Prostate gland (tissue), 2 donors: ENCODE measurements around the gene HEATR5B. TPM values are rescaled to one million over a fixed set of nuclear protein-coding genes. Genes with fewer than 3 reads are reported as not detected.

Experiments
- DNase-seq: peaks from one replicate; pipeline ENCODE4 v3.0.0-alpha.2; 2019; ENCODE audit warnings: low spot score
- H3K27ac ChIP-seq, 2 donors: fragments of 200-600 bp; sonication (generic); 2 replicates each; pipeline ENCODE4 v1.5.1; 2017 to 2019
- H3K27me3 ChIP-seq: fragments of 200-600 bp; sonication (generic); replicated peaks from 2 replicates; pipeline ENCODE4 v1.5.1; 2019; ENCODE audit not compliant: insufficient read depth
- H3K36me3 ChIP-seq, 2 donors: fragments of 200-600 bp; sonication (generic); 1 replicate in 1 of 2; 2 replicates in 1 of 2; pipeline versions ENCODE4 v1.5.1 to v1.8.1; 2017 to 2019
- H3K4me1 ChIP-seq: fragments of 200-600 bp; sonication (generic); replicated peaks from 2 replicates; pipeline ENCODE4 v1.5.1; 2019
- H3K4me3 ChIP-seq, 2 donors: fragments of 200-600 bp; sonication (generic); 2 replicates each; pipeline ENCODE4 v1.5.1; 2017 to 2019
- H3K9me3 ChIP-seq: fragments of 200-600 bp; sonication (generic); 2 replicates; pipeline ENCODE4 v1.5.1; 2017
- POLR2A ChIP-seq: fragments of 450-650 bp; IDR thresholded peaks from one replicate; pipeline ENCODE4 v1.6.1; 2016; ENCODE audit warnings: antibody characterized with exemption, mild to moderate bottlenecking
- POLR2AphosphoS5 ChIP-seq: sonication (generic); formaldehyde crosslinking; IDR thresholded peaks from one replicate; pipeline ENCODE4 v1.6.1; 2017; ENCODE audit warnings: antibody characterized with exemption
- WGBS: methylation state at CpG from one replicate; pipeline ENCODE4 v1.1.5; 2018; 5-methylcytosine and 5-hydroxymethylcytosine counted together
- intact Hi-C: fragments of 100-400 bp; cut with DNase I; formaldehyde crosslinking; loops from one replicate; pipeline ENCODE4 v1.14.2; 2022
- total RNA-seq, 2 donors: library from RNA; depleted of rRNA; stranded (reverse); fragments of >200 nt; gene quantifications; one replicate each; pipeline ENCODE4 v1.1.0, GENCODE V29; 2016
- TF ChIP-seq, protein P1 (sequence below), 4 experiments: fragments of 200-600 bp in 2 of 4; fragments of 450-650 bp in 2 of 4; sonication (generic) in 2 of 4; IDR thresholded peaks; 1 replicate in 3 of 4; 2 replicates in 1 of 4; pipeline ENCODE4 v1.5.1; 2016 to 2019; ENCODE audit warnings: antibody characterized with exemption in 4 of 4, mild to moderate bottlenecking in 2 of 4, moderate library complexity in 2 of 4

Gene HEATR5B
- total RNA-seq, 2 donors from 2014 or later, result 31.1 to 37.4 TPM

DNA sequence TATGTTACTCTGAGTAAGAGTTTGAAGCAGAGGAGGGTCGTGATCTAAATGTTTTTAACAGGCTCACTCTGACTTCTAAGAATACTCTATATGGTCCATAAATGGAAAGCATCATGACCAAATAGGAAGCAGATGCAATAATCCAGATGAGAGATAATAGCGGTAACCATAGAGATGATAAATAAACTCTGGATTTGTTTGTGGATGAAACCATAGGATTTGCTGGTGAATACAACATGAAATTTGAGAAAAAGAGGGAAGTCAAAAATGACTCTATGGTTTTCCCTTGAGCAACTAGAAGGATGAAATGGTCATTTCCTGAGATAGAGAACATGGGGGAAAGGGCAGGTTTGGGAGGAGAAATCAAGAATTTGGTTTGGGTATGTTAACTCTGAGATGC is 3.9 kb downstream of the HEATR5B start:
- Histone ChIP-seq H3K4me3 (no peak overlapping the region), H3K4me1 (no peaks in the 10 kb centered on the region), H3K27ac (no peak overlapping the region), H3K36me3 (no peaks in the 10 kb centered on the region), H3K27me3 (no peaks in the 10 kb centered on the region), H3K9me3 (no peaks in the 10 kb centered on the region)
- DNase-seq, result no peak
- TF ChIP-seq POLR2AphosphoS5 (no peak), POLR2A (no peak)
- TF ChIP-seq, protein P1, sequence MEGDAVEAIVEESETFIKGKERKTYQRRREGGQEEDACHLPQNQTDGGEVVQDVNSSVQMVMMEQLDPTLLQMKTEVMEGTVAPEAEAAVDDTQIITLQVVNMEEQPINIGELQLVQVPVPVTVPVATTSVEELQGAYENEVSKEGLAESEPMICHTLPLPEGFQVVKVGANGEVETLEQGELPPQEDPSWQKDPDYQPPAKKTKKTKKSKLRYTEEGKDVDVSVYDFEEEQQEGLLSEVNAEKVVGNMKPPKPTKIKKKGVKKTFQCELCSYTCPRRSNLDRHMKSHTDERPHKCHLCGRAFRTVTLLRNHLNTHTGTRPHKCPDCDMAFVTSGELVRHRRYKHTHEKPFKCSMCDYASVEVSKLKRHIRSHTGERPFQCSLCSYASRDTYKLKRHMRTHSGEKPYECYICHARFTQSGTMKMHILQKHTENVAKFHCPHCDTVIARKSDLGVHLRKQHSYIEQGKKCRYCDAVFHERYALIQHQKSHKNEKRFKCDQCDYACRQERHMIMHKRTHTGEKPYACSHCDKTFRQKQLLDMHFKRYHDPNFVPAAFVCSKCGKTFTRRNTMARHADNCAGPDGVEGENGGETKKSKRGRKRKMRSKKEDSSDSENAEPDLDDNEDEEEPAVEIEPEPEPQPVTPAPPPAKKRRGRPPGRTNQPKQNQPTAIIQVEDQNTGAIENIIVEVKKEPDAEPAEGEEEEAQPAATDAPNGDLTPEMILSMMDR (IDR thresholded peaks at IDR 0.05), result no peak
- intact Hi-C loops, result no loop called here
- WGBS, result 74% methylated on average over 2 of the region's 2 CpGs

DNA sequence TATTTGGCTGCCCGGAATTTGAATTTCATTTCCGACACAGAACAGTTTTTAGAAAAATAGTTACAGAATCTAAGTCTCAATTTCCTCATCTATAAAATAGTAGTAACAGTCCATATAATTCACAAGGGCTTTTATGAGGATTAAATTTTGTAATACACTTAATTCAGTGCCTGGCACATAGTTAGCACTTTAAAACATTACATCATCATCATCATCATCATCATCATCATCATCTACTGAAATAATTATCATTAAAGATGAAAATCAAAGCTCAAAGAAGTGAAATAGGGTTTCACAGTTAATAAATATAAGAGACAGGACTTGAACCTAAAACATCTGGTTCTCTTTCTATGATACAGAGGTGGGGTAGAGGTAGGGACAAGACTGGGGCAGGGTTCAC is 13.2 kb downstream of the HEATR5B start:
- Histone ChIP-seq H3K9me3 (no peaks in the 10 kb centered on the region), H3K36me3 (no peaks in the 10 kb centered on the region), H3K4me1 (no peaks in the 10 kb centered on the region), H3K4me3 (no peak overlapping the region), H3K27me3 (no peaks in the 10 kb centered on the region), H3K27ac (no peak overlapping the region)
- TF ChIP-seq, protein P1 (IDR thresholded peaks at IDR 0.05), result no peak
- TF ChIP-seq POLR2A, result no peak
- no peak for TF ChIP-seq POLR2AphosphoS5
- WGBS, result 98% methylated on average over 2 of the region's 2 CpGs
- DNase-seq, result no peak
- intact Hi-C loops, result no loop called here

DNA sequence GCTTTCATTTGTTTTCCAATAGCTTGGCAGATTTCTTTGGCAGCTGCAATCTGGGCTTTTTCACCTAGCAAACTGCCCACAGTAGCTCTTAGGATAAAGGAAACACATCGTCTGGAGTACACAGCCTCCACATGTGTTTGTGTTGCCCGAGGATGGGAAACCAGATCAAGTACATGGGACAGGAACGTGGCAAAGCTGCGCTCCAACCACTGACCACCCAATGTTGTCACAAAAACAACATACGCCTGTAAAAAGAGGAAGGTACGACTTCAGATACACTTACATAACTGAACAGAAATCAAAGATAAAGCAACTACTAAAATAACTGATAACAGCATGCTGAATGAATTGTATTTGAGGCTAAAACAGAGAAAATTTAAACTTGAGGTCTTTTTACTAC is 15.5 kb downstream of the HEATR5B start:
- intact Hi-C loops, result no loop called here
- Histone ChIP-seq H3K27me3 (no peaks in the 10 kb centered on the region), H3K9me3 (no peaks in the 10 kb centered on the region), H3K36me3 (no peaks in the 10 kb centered on the region), H3K4me3 (no peak overlapping the region), H3K4me1 (no peaks in the 10 kb centered on the region), H3K27ac (no peak overlapping the region)
- TF ChIP-seq, protein P1 (IDR thresholded peaks at IDR 0.05), result no peak
- TF ChIP-seq POLR2A (no peak), POLR2AphosphoS5 (no peak)
- DNase-seq, result no peak
- 74% methylated on average over 6 of the region's 6 CpGs for WGBS

DNA sequence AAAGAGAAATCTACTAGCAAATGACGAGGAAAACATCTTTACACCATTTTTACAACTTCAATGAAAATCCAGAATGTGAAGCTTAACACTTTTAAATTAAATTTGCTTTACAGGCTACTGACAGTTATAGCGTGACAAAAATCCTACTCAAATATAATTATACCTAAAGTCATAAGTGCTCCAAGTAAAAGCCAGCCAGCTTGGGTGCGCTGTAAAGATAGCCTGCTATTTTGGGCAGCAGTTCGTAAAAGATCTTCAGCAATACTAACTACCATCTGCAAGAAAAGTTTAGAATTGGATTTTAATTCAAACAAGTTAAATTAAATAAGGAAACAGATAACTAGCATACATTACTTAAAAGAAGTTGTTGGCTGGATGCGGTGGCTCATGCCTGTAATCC is 22.4 kb downstream of the HEATR5B start:
- intact Hi-C loops, result no loop called here
- Histone ChIP-seq H3K36me3 (no peaks in the 10 kb centered on the region), H3K27ac (no peak overlapping the region), H3K27me3 (no peaks in the 10 kb centered on the region), H3K4me1 (no peaks in the 10 kb centered on the region), H3K4me3 (no peak overlapping the region), H3K9me3 (no peaks in the 10 kb centered on the region)
- no peak for DNase-seq
- TF ChIP-seq POLR2A, result no peak
- TF ChIP-seq POLR2AphosphoS5, result no peak
- TF ChIP-seq, protein P1 (IDR thresholded peaks at IDR 0.05), result no peak
- 94% methylated on average over 5 of the region's 5 CpGs for WGBS

DNA sequence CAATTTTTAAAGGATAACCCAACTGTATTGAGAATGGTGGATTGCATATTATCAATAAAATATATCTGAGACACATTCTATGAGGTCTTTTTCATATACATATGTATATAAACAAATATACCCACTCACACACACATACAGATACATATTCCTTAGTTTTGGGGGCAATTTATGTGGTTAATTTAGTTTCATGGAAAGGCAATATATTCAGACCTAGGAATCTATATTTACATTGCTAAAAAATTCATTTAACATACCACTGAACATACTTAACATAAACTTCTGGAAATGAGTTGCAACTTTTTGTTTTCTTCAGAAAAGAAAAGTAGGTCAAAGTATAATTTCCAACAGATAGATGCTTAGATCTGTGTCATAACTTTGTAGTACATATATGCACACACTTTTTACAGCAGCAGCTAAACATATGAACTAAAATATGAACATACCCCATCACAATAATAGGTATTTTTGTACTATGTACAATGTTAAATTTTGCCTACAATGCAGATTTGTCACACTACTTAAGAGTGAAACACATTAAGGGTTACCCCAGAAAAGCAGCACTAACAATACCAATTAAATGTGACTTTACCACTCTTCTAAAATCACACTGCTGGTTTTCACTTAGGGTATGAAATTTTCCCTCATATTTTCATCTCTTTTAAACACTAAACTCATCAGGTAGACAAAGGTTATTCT is 23.0 kb downstream of the HEATR5B start:
- Histone ChIP-seq H3K4me1 (no peaks in the 10 kb centered on the region), H3K4me3 (no peak overlapping the region), H3K36me3 (no peaks in the 10 kb centered on the region), H3K27ac (no peak overlapping the region), H3K27me3 (no peaks in the 10 kb centered on the region), H3K9me3 (no peaks in the 10 kb centered on the region)
- intact Hi-C loops, result no loop called here
- TF ChIP-seq, protein P1 (IDR thresholded peaks at IDR 0.05), result no peak
- TF ChIP-seq POLR2A, result no peak
- DNase-seq, result no peak
